ENCODE measurements around the gene RNF4. TPM values are rescaled to one million over a fixed set of nuclear protein-coding genes. Genes with fewer than 3 reads are reported as not detected.

Gene RNF4
- total RNA-seq, 8 experiments from 2014 or later, result 37.5 to 70.3 (median 49.7) TPM

GRCh38 chr4:2442175-2442993 lies 26.5 kb upstream of the RNF4 start:
- 75 to 100% methylated on average over 2 to 3 of the region's 20 CpGs; no CpG with 5 or more reads in 8 of the 10 experiments for WGBS, 10 experiments
- Histone ChIP-seq H3K4me1 (replicated peaks in 1 of 2) (peaks cover 0 to 9% of the 10 kb centered on the region in 2 donors), H3K4me3 (no peak overlapping the region), H3K27ac (no peak overlapping the region)
- in situ Hi-C loops (cut with MboI; ENCODE audit: low pct_unique_long_range_greater_than_20kb in 2 of 9, low sequenced_read_pairs in 9 of 9, unreplicated experiment in 9 of 9), result no loop called here
- peak in 4 of 8 experiments; percentile 7 to 41 (median 10) for ATAC-seq (replicated peaks in 6 of 8)

- H3K4me1 ChIP-seq (replicated peaks in 1 of 2), result peaks cover 0 to 9% of the 10 kb centered on the region in 2 donors
- 93 to 100% methylated on average over 3 of the region's 20 CpGs; no CpG with 5 or more reads in 8 of the 10 experiments for WGBS, 10 experiments
- in situ Hi-C loops (cut with MboI; ENCODE audit: low pct_unique_long_range_greater_than_20kb in 2 of 9, low sequenced_read_pairs in 9 of 9, unreplicated experiment in 9 of 9), result no loop called here
- ATAC-seq (replicated peaks in 6 of 8), result no peak
- no peak overlapping the region for H3K27ac ChIP-seq
- no peak overlapping the region for H3K4me3 ChIP-seq
Measured at GRCh38 chr4:2443061-2443730, 25.7 kb upstream of the RNF4 start.

- WGBS, 10 experiments, result 86 to 100% (median 100%) methylated on average over 1 to 4 of the region's 7 CpGs; no CpG with 5 or more reads in 6 of the 10 experiments
- ATAC-seq (replicated peaks in 6 of 8), result no peak
- in situ Hi-C loops (cut with MboI; ENCODE audit: low pct_unique_long_range_greater_than_20kb in 2 of 9, low sequenced_read_pairs in 9 of 9, unreplicated experiment in 9 of 9), result no loop called here
Measured at GRCh38 chr4:2443956-2444740, 24.8 kb upstream of the RNF4 start.

GRCh38 chr4:2445130-2445529 lies 23.8 kb upstream of the RNF4 start:
- Histone ChIP-seq H3K4me1 (replicated peaks in 1 of 2) (peaks cover 0 to 9% of the 10 kb centered on the region in 2 donors), H3K27ac (no peak overlapping the region), H3K4me3 (no peak overlapping the region)
- in situ Hi-C loops (cut with MboI; ENCODE audit: low pct_unique_long_range_greater_than_20kb in 2 of 9, low sequenced_read_pairs in 9 of 9, unreplicated experiment in 9 of 9), result no loop called here
- WGBS, 10 experiments, result 80 to 100% (median 83%) methylated on average over 1 to 7 of the region's 9 CpGs; no CpG with 5 or more reads in 7 of the 10 experiments
- peak in 2 of 8 experiments; percentile 3 to 6 for ATAC-seq (replicated peaks in 6 of 8)

More at GRCh38 chr4:2443956-2444740, 24.8 kb upstream of the RNF4 start:
- no peak overlapping the region for H3K4me3 ChIP-seq
- H3K27ac ChIP-seq, result no peak overlapping the region
- H3K4me1 ChIP-seq (replicated peaks in 1 of 2), result peaks cover 0 to 9% of the 10 kb centered on the region in 2 donors

- in situ Hi-C loops (cut with MboI; ENCODE audit: low pct_unique_long_range_greater_than_20kb in 2 of 9, low sequenced_read_pairs in 9 of 9, unreplicated experiment in 9 of 9), result no loop called here
- 0 to 80% (median 79%) methylated on average over 1 to 3 of the region's 6 CpGs; no CpG with 5 or more reads in 4 of the 10 experiments for WGBS, 10 experiments
- Histone ChIP-seq H3K27ac (peak overlapping the region in 1 of 2 donors; percentile 46), H3K4me1 (replicated peaks in 1 of 2) (peaks cover 0 to 9% of the 10 kb centered on the region in 2 donors), H3K4me3 (no peak overlapping the region)
- ATAC-seq (replicated peaks in 6 of 8), result peak in 4 of 8 experiments; percentile 18 to 50 (median 33)
Measured at GRCh38 chr4:2445571-2445970, 23.3 kb upstream of the RNF4 start.

- Histone ChIP-seq H3K4me3 (no peak overlapping the region), H3K27ac (no peak overlapping the region), H3K4me1 (replicated peaks in 1 of 2) (peaks cover 0 to 9% of the 10 kb centered on the region in 2 donors)
- in situ Hi-C loops (cut with MboI; ENCODE audit: low pct_unique_long_range_greater_than_20kb in 2 of 9, low sequenced_read_pairs in 9 of 9, unreplicated experiment in 9 of 9), result no loop called here
- 21 to 92% (median 75%) methylated on average over 2 to 3 of the region's 3 CpGs for WGBS, 10 experiments
- ATAC-seq (replicated peaks in 6 of 8), result no peak
Measured at GRCh38 chr4:2446656-2447564, 22.0 kb upstream of the RNF4 start.

GRCh38 chr4:2448589-2448988 lies 20.3 kb upstream of the RNF4 start:
- WGBS, 10 experiments, result 40 to 100% (median 89%) methylated on average over 1 to 4 of the region's 7 CpGs; no CpG with 5 or more reads in 5 of the 10 experiments
- Histone ChIP-seq H3K27ac (no peak overlapping the region), H3K4me1 (replicated peaks in 1 of 2) (peaks cover 0 to 9% of the 10 kb centered on the region in 2 donors), H3K4me3 (no peak overlapping the region)
- in situ Hi-C loops (cut with MboI; ENCODE audit: low pct_unique_long_range_greater_than_20kb in 2 of 9, low sequenced_read_pairs in 9 of 9, unreplicated experiment in 9 of 9), result no loop called here
- ATAC-seq (replicated peaks in 6 of 8), result no peak

- H3K4me1 ChIP-seq (replicated peaks in 1 of 2), result peaks cover 0 to 9% of the 10 kb centered on the region in 2 donors
- WGBS, 10 experiments, result 60 to 93% (median 80%) methylated on average over 1 to 3 of the region's 11 CpGs; no CpG with 5 or more reads in 5 of the 10 experiments
- no peak for ATAC-seq (replicated peaks in 6 of 8)
- H3K4me3 ChIP-seq, result no peak overlapping the region
- in situ Hi-C loops (cut with MboI; ENCODE audit: low pct_unique_long_range_greater_than_20kb in 2 of 9, low sequenced_read_pairs in 9 of 9, unreplicated experiment in 9 of 9), result no loop called here
- H3K27ac ChIP-seq, result no peak overlapping the region
Measured at GRCh38 chr4:2449051-2449450, 19.9 kb upstream of the RNF4 start.

- 48 to 80% (median 72%) methylated on average over 1 to 8 of the region's 27 CpGs; no CpG with 5 or more reads in 5 of the 10 experiments for WGBS, 10 experiments
- Histone ChIP-seq H3K4me3 (no peak overlapping the region), H3K4me1 (replicated peaks in 1 of 2) (peaks cover 0 to 9% of the 10 kb centered on the region in 2 donors), H3K27ac (no peak overlapping the region)
- ATAC-seq (replicated peaks in 6 of 8), result no peak
- in situ Hi-C loops (cut with MboI; ENCODE audit: low pct_unique_long_range_greater_than_20kb in 2 of 9, low sequenced_read_pairs in 9 of 9, unreplicated experiment in 9 of 9), result no loop called here
Measured at GRCh38 chr4:2449511-2450392, 19.2 kb upstream of the RNF4 start.

GRCh38 chr4:2450394-2451035 lies 18.4 kb upstream of the RNF4 start:
- Histone ChIP-seq H3K4me3 (no peak overlapping the region), H3K4me1 (replicated peaks in 1 of 2) (peaks cover 0 to 5% of the 10 kb centered on the region in 2 donors), H3K27ac (no peak overlapping the region)
- in situ Hi-C loops (cut with MboI; ENCODE audit: low pct_unique_long_range_greater_than_20kb in 2 of 9, low sequenced_read_pairs in 9 of 9, unreplicated experiment in 9 of 9), result no loop called here
- ATAC-seq (replicated peaks in 6 of 8), result no peak
- WGBS, 10 experiments, result 60 to 87% (median 73%) methylated on average over 2 to 4 of the region's 16 CpGs; no CpG with 5 or more reads in 6 of the 10 experiments

GRCh38 chr4:2451036-2451520 lies 17.8 kb upstream of the RNF4 start:
- 0 to 83% (median 68%) methylated on average over 1 to 3 of the region's 10 CpGs; no CpG with 5 or more reads in 5 of the 10 experiments for WGBS, 10 experiments
- H3K4me3 ChIP-seq, result no peak overlapping the region
- no peaks in the 10 kb centered on the region for H3K4me1 ChIP-seq (replicated peaks in 1 of 2)
- no peak for ATAC-seq (replicated peaks in 6 of 8)
- H3K27ac ChIP-seq, result no peak overlapping the region
- in situ Hi-C loops (cut with MboI; ENCODE audit: low pct_unique_long_range_greater_than_20kb in 2 of 9, low sequenced_read_pairs in 9 of 9, unreplicated experiment in 9 of 9), result no loop called here
